NK-92 treated with Interleukin-12 subunit alpha and Interleukin-12 subunit beta, amount 100 ng/mL, for 24 hours (cell line): ENCODE measurements around the gene MCFD2.
"Not testable (repeated sequence)": the region's sequence is repeated elsewhere in the genome, so short reads cannot be mapped to it uniquely, and the experiment has no call there.

Source experiments
- DNase-seq: peaks from one replicate; lab custom pipeline; 2025; lab: John Stamatoyannopoulos, UW

Gene MCFD2

GRCh38 chr2:46937471-46937901 is 21.9 kb upstream of the MCFD2 start:
- DNase-seq, result no peak

- no peak for DNase-seq
These were observed 21.0 kb upstream of the MCFD2 start for GRCh38 chr2:46936566-46936965.

GRCh38 chr2:46935071-46935470 is 19.5 kb upstream of the MCFD2 start:
- DNase-seq, result no peak

DNA sequence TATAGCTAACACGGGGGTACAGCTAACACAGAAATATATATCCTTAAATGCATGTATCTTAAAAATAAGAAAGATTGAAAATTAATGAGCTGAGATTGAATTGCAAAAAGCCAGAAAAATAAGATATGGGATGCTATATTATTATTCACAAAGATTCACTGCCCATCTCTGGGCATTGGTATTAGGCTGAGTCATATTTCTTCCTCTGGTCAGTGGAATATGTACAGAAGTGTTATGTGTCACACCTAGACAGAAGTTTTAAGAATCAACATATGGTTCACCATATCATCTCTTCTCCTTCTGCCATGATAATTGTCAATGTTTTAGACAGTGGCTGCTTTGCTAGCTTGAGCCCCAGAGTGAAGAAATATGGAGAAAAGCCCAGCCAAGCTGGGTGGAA is 14.0 kb upstream of the MCFD2 start:
- DNase-seq, result no peak

GRCh38 chr2:46926863-46927262 is 11.3 kb upstream of the MCFD2 start:
- no peak for DNase-seq

- DNase-seq, result no peak
These were observed 10.1 kb upstream of the MCFD2 start for GRCh38 chr2:46925474-46926351.

DNA sequence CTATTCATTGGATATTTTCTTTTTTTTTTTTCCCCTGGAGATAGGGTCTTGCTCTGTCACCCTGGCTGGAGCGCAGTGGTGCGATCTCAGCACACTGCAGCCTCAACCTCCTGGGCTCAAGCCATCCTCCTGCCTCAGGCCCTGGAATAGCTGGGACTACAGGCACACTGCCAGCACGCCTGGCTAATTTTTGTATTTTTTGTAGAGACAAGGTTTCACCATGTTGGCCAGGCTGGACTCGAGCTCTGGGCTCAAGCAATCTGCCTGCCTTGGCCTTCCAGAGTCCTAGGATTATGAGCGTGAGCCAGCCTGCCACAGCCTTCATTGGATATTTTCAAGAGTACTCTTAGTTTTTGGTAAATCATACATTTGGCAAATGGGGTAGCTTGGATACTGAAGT is 9.0 kb upstream of the MCFD2 start:
- DNase-seq, result no peak

GRCh38 chr2:46924038-46924437 is 8.4 kb upstream of the MCFD2 start:
- no peak for DNase-seq

- DNase-seq, result no peak
These were observed 7.5 kb upstream of the MCFD2 start for GRCh38 chr2:46923041-46923528.

DNA sequence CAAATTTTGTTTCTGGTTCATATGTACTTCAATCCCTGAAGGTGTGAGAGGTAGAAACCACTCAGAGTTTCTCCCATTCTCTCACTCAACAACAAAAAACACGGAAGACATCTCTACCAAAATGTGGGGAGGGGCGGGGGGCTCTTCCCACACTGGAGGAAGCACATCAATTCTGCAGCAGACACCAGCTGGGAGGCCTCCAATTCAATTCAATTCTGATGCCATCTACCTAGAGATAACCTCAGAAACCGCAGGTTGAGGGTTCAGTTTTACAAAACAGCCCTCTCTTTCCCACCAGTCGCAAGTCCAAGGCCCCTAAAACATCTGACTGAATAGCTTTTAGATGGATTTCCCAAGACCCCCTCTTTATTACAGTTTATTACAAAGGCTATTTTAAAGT is 7.0 kb upstream of the MCFD2 start:
- DNase-seq, result no peak

- DNase-seq, result no peak
These were observed 6.3 kb upstream of the MCFD2 start for GRCh38 chr2:46921676-46922448.

GRCh38 chr2:46917628-46918027 is 2.0 kb upstream of the MCFD2 start:
- no peak for DNase-seq

DNA sequence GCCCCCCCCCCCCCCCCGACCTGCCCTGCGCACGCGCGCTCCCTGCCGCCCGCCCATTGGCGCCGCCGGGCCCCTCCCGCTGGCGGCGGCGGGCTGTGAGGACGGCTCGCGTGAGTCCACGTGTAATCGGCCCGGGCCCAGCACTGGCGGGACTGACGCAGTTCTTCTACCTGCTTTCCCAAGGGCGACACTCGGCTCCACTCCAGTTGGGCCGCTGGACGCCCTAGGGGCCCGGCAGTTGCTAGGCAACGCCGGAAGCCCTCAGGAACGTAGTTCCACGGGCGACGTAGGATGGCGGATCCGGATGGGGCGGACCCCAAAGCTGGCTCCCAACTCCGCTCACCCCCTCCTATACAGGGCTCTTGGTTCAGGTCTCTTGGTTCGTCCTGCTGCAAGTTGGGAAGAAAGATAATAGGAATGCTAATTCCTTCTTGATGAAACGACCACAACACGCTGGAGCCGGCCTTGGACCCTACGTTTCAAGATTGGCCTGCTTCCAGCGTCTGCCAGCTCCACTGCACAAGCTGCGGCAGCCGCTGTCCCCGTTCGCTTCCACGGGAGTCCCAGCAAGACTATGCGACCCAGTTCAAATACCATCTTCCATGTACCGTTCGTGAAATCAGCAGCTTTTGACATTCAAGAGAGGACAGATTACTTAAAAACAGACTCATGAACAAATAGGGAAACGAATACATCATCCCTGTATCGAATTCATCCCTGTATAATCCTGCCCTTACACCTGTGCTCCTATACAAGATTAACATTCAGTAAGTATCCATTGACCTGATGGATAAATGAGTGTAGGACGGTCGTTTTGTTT is 415 bp upstream of the MCFD2 start:
- DNase-seq, result peak; percentile 76

DNA sequence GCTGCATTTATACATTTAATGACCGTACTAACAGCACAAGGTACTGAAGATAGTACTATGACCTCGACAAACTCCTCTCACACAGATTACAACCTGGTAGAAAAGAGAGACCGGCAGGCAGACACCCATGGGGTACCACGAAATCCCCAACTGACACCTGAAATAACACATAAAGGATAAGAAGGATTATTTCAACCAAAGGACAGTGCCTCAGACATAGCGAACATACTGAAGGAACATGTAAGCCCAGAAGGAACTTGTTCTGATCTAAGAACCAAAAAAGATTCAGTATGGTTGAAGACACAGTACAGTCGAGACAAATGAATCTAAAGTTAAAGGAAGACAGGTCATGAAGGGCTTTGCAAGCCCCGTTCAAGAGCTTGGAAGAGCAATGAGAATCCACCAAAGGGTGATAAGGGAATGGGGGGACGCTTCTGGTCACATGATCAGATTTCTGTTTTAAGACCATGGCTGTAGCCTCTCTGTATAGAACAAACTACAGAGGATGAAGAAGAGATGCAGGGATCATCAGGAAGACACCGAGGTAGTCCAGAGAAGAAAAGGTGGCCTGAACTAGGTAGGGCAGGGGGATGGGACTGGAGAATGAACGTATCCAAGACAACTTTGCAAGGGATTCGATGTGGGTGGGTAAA is 902 bp downstream of the MCFD2 start:
- DNase-seq, result no peak

DNA sequence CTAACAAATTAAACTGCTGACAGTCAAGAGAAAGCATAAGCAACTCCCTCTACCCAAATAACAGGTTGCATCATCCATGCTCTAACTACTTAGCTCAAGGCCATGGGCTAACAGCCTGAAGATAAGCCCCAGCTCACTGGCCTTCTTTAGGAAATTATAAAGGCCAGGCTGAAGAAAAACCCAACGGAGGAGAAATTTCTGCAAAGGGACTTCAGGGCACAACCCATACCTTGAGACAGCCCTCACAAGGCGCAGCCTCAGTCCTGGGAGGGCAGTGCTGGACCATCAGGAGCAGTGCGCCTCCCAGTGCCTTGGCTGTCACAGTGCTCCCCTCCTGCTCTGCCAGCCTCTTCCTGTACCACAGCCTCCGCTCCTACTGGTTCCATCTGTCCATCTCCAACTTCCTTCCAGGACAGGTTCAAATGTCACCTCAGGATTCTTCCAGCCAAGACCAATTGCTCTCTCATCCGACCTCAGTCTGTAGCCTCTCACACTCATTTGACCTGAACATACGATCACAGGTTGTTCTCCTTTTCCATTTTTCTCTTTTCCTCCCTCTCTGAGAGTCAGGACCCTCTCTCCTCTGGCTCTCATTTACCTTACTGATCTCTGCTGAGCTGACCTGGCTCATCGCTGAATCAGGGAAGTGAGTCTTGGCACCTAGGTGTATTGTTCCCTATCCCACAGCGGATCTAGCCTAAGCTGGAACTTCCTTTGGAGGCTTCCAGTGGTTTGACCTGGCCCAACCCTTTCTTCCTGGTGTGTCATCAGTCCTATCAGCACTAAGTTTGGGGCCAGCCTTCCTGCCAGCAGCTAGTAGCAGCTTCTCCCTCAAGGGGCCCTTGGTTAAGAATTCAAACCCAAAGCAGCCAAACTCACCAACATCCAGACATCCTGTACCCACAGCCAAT is 1.9 kb downstream of the MCFD2 start:
- DNase-seq, result no peak

GRCh38 chr2:46909771-46910419 is 5.7 kb downstream of the MCFD2 start:
- peak; percentile 9 for DNase-seq

DNA sequence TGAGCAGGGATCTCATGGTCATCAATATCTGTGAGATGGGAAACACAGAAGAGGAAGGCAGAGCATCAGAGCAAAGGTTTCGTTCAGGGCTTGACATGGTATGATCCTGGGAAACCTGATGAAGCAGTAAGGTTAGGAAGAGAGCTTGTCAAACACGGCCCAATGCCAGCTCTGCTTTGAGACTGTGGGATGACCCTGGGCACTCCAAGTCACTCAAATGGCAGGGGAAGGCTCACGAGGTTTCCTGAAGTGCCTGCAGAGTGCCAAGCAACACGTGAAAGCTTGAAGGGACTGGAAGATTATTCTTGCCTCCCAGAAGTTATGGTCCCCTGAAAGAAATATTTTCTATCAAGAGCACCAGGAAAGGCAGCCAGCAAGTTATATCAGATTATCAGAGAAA is 6.5 kb downstream of the MCFD2 start:
- no peak for DNase-seq

GRCh38 chr2:46904908-46905678 is 10.5 kb downstream of the MCFD2 start:
- DNase-seq, result not testable (repeated sequence)

DNA sequence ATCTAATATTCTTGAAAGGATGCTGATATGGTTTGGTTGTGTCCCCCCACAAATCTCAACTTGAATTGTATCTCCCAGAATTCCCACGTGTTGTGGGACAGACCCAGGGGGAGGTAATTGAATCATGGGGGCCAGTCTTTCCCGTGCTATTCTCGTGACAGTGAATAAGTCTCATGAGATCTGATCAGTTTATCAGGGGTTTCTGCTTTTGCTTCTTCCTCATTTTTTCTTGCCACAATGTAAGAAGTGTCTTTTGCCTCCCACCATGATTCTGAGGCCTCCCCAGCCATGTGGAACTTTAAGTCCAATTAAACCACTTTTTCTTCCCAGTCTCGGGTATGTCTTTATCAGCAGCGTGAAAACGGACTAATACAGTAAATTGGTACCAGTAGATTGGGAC is 12.6 kb downstream of the MCFD2 start:
- DNase-seq, result not testable (repeated sequence)
